EL (cell line): Measurements from ENCODE around the gene APOL4.
"Not testable (repeated sequence)": the region's sequence is repeated elsewhere in the genome, so short reads cannot be mapped to it uniquely, and the experiment has no call there.

ENCODE experiments used
- DNase-seq: peaks from one replicate; pipeline ENCODE4 v3.0.0-alpha.2; 2016

APOL4 gene

DNA sequence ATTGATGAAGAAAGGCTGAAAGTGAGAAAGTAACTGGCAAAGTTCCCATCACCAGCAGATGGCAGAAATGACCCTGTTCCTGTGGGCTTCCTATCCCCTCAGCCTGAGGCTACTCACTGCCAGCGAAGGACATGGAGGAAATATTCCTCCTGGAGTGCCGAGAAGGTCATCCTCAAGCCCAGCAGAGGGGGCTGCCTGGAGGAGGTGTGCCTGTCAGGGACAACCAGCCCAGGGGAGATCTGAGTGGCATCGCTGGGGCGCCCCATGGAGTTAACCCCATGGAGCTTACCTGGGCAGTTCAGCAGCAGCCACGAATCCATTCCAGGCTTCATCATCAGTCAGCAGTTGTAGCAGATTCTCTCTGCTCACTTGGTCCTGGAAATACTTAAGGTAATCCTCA lies 29.4 kb upstream of the APOL4 start:
- not testable (repeated sequence) for DNase-seq

DNA sequence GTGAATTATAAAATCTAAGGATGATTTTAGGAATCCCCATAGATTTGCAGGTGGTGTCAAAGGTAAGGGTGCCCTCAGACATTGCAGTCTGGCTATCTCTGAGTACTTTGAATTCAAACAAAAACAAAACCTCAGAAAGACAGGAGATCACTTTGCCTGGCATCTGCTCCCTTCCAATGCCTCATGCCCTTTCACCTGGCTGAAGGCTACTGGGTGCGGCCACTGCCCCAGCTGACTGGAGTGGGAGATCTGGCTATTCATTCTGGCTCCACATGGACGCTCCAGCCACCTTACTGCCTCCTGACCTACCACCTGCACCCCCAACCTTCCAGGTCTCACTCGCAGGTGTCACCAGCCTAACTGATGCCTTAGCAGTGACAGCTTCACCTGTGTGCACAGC lies 28.0 kb upstream of the APOL4 start:
- not testable (repeated sequence) for DNase-seq

DNA sequence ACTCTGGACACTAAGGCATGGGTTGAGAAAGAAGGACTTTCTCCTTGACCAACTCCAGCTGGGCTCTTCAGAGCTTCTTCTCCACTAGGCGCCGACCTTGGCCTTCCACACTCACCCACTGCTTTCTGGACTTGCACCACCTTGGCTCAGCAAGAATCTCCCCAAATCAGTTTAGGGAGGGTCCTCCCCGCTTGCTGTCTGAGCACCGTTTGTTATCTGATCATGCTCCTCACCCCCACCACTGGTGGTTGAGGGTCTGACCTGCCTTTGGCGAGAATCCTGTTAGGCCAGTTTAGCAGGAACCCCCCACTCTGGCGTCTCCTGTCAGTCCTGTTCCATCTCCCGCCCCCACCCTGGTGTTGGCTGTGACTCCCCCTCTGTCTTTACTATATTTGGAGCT lies 27.3 kb upstream of the APOL4 start:
- DNase-seq: no peak

DNA sequence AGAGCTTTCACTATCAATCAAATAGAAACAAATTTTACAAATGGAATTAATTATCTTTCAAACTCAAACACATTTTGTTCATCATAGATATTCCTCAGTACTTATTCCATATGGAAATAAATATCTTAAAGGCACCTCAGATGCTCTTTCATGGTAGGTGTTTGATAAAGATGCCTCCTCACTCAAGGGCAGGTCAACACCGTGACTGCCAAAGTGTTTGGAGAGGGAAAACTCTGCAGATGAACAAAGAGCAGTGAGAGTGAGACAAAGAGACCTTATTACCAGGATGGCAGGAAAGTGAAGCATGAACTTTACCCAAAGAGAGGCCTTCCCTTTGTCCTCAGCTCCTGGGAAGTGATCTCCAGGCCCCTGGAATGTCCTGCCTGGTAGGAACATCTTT lies 26.8 kb upstream of the APOL4 start:
- not testable (repeated sequence) for DNase-seq

DNA sequence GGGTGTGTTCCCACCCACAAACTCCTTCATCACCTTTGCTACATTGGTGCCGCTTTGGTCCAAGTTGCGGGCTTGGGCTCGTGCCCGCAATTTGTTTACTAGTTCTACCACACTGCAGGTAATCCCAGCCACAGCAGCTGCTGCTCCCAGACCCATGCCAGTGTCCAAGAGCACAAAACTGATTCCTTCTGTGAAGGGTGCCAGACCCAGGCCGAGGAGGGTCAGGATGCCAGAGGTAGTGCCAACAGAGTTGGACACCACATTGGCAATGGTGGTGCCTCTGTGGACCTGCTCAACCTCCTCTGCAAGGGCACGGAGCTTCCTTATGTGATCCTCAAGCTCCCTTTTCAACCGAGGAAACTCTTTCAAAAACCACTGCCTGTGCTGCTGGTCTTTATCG lies 26.2 kb upstream of the APOL4 start:
- DNase-seq: no peak

DNA sequence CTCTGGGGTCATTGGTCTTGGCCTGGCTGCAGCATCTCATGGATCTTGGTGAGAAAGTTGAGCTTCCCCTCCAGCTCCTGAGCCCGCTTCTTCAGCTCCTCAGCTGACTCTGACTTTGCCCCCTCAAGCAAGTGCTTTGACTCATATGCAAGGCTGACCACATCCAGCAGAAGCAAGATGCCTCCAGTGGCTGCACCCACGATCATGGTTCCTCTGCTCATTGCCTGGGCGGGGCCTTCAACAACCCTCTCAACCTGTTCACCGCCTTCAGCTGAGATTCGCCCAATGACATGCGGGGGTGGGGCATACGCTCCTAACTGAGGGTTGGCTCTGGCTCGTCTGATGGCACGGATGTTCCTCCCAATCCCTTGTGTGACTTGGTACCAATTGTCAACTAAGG lies 25.8 kb upstream of the APOL4 start:
- no peak for DNase-seq

DNA sequence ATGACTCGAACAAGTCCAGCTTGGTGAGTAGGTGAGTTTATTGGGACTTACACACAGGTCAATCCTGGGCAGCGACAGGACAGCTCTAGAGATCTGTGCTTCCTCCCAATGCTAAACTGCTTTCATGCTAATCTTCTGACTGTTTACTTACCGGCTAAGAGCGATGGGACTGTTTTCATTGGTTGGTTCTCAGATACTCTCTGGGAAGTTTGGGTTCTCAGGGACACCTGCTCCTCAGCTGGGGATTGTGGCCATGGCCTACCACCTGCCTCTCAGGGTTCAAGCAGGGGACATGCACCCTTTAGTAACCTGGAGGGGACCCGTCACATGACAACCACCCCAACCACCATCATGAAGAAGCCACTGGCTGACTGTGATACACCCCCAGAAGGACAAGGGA lies 24.6 kb upstream of the APOL4 start:
- DNase-seq: no peak

DNA sequence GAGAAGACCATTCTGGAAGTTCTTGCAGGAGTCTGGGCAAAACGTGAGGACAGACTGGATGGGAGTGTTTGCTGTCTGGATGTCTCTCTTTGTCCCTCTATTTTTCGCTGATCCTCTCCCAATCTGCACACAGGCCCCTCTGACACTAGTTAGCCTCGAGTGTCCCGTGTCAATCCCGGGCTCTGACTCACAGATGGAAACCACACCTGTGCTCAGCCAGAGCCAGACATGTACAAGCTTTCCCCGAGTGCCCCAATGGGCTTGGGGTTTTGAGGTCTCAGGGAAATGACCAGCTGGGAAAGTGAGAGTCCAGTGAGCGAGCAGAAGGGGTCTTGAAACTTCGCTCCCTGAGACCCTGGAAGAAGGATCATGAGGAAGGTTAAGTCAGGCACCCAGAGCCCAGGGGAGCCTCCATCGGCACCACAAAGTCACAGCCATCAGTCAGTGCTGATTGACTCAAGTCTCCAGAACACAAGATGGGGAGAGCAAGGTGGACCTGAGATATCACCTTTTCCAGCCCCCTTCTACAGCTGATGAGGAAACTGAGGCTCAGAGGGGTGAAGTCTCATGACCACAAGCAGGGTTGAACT lies 23.8 kb upstream of the APOL4 start:
- DNase-seq: no peak

DNA sequence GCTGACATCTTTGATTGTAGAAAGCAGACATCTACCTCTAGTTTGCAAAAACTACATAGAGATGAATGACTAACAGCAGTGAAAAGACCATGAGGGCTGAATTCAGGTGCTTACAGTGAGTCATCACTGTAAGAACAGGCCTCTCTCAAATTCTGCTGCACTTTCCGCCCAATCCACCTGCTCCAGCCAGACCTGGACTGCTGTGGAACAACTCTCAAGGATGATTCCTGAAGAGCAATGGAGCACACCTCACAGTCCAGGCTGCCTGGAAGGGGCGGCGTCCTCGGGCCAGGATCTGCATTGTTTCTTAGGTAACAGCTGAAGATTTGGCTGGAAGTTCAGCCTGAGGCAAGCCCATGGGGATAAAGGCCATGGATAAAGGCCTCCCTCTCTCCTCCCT lies 22.6 kb upstream of the APOL4 start:
- DNase-seq: no peak

DNA sequence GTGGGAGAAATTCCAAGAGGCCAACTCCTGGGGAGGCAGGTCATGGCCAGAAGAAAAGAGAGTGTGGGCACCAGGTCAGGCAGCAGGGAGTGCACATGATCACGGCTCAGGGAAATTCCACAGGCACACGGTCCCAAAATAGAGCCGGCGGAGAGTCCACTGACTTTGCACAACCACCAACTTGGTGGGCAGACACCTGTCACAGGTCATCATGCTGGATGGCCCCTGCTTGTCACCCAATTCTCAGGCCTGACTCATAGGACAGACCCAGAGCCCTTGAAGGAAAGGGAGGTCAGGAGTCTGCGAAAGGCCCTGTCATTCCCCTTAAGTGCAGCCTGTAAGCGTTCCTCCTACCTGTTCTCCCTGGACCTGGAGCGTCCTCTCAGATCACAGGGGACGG lies 21.9 kb upstream of the APOL4 start:
- no peak for DNase-seq

DNA sequence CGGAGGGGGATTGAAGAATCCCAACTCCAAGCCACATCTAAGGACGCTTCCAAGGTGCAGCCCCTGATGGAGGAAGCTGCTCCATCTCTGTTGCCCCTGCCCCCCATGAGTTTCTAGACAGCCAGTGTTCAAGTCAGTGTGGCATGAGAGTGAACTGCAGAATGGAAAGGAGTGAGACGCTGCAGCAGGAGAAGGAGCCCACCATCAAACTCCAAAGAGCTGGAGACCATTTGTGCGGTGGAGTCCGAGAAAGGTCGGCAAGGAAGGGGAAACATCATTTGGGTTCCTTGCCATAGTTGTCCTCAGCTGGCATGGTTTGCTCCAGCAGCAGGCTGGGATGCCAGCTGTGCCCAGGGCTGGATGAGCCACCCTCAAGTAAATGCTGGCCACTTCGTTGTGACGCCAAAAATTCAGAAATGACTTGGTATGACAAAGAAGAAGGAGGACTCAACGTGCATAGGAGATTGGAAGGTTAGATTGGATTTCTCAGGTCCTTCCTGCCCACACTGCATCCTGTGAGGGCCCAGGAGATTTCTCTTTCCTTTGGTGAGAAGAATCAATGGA lies 21.4 kb upstream of the APOL4 start:
- no peak for DNase-seq

DNA sequence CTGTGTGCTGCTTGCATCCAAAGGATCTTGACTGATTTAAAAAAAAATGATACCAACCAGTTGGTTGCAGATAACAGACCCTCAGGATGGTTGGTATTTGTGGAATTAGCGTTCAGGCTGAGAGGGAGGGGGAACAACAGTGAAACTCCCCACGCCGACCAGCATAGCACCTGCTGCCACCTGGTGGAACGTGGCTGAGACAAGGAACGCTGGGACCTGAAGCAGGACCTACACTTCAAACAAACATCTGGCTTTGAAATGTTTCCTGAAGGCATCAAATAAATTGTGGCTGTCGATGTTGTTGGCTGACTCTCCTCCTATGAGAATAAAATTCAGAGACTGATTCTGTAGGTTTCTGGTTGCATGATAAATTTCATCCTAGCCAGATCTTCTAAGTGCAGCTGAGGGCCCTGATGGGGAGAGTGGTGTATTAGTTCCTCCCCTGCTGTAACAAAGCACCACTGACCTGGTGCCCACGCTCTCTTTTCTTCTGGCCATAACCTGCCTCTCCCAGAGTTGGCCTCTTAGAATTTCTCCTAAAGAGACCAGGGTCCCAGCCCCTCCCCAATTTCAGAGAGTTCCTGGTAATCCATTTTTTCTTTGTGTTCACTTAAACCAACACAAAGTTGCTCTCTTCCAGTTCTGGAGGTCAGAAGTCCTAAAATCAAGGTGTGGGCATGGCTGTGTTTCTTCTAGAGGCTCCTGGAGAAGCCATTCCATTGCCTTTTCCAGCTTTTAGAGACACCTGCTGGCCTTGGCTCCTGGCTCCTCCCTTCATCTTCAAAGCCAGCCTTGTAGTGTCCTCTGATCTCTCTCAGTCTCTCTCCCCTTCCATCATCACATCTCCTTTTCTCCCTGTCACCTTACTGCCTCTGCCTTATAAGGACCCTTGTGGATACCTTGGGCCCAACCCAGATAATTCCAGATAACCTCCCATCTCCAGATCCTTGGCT lies 20.5 kb upstream of the APOL4 start:
- no peak for DNase-seq

DNA sequence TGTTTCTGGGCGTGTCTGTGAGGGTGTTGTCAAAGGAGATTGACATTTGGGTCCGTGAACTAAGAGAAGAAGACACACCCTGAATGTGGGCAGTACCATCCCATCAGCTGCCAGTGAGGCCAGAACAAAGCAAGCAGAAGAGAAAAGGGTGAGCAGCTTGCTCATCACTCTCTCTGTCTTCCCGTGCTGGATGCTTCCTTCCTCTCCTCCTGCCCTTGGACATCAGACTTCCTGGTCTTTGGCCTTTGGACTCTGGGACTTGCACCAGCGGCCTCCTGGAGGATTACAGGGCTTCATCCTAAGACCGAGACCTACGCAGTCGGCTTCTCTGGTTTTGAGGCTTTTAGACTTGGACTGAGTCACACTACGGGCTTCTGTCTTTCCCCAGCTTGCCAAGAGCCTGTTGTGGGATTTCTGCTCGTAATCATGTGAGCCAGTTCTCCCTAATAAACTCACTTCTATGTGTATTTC lies 18.9 kb upstream of the APOL4 start:
- no peak for DNase-seq

DNA sequence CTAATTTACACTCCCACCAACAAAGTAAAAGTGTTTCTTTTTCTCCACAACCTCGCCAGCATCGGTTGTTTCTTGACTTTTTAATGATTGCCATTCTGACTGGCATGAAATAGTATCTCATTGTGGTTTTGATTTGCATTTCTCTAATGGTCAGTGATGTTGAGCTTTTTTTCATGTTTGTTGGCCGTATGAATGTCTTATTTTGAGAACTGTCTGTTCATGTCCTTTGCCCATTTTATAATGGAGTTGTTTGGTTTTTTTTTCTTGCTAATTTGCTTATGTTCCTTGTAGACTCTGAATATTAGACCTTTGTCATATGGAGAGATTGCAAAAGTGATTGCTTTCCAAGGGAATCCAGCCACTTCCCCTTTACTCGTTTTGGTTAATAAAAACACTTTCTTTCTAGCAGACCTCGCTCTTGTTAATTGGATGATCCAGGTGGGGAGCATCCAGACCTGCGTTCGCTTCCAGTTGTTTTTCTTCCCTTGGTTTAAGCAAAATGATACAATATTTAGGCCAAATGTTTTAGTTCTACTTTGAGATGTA lies 17.1 kb upstream of the APOL4 start:
- no peak for DNase-seq

DNA sequence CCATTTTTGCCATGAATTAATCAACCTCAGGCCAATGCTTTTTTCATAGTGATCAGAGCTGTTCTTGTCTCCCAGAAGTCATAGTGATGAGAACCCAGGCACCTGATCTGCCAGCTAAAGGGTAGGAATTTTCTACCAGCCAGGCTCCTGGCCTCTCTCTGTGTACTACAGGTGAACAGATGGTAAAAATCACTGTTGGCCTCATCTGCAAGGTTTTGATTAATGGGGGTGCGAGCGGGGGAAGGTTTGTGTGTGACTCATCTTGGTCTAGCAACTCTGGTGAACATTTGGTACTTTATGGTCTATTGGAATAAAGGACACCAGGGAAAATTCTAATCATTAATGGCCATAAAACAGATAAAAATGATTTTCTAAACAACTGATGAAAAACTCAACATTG lies 14.4 kb upstream of the APOL4 start:
- DNase-seq: no peak

DNA sequence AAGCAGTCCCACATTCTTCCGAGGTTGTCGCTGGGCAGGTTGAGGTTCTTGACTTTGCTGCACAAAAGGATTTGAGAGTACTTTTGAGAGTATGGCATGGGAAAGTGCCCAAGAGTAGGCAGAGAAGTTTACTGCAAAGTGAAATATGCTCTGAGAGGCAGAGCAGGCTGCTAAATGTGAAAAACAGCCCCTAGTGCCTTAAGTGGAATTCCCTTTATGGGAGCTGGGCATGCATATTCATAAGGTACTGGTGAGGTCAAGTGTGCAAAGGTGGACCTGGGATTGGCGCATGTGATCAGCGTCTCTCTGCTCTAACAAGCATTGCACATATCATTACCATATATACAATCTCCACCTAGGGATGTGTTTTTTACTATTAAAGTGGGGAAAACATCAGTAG lies 12.0 kb upstream of the APOL4 start:
- DNase-seq: no peak

DNA sequence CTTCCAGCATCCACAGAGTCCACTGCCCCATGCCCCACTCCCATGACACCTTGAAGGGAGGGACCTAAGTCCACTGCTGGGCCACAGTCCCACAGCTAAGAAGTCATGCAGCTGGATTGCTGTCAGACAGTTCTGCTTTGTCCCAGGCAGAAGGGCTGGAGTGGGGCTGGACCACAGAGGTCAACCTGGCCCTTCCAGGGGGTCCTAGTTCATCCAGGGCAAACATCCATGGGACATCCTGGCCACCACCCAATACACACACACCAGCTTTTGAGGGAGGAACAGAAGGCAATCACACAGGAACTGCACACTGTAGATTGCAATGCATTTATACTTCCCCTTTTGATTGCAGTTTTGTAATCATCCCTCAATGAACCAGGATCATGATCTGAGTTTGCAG lies 11.3 kb upstream of the APOL4 start:
- no peak for DNase-seq

DNA sequence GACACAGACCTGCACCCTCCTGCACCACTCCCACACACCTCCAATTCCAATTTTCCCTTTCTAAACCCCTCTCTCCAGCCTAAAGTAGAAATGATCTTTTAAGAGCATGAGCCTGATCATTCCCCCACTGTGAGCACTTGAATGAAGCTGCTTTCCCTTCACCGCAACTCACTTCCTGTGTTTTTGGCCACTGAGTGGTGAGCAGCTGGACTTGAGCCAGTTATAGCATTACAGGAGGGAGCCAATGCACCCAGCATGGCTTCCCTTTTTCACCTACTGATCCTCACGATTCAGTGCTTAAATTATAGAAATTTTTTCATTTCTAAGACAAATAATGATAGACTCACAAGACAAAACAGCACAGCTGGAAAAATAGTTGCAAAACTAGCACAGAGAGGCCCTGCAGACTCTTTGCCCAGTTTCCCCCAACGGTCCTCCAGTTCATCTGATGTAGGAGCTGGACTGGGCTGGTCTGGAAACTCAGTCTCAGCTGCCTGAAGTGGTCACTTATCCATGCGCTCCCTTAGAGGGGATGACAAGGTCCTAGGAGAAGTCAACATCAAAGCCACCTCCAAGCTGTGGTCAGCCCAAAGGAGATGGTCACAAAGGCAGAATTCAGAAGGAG lies 9.7 kb upstream of the APOL4 start:
- DNase-seq: peak; percentile 41

DNA sequence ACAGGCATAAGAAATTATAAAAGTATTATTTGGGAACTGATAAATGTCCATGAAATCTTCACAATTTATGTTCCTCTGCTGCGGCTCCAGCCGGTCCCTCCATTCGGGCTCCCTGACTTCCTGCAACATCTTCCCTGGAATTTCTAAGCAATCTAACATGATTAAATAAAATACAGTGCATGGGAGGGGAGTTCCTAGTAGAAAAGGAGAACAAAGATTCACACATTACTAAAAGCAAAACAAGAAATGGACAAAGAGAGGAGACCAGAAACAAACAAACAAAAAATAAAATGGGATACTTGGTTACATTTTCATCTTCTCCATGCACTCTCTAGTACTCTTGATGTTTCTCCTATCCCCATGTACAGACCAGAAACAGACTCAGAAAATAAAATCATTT lies 8.6 kb upstream of the APOL4 start:
- DNase-seq: no peak

DNA sequence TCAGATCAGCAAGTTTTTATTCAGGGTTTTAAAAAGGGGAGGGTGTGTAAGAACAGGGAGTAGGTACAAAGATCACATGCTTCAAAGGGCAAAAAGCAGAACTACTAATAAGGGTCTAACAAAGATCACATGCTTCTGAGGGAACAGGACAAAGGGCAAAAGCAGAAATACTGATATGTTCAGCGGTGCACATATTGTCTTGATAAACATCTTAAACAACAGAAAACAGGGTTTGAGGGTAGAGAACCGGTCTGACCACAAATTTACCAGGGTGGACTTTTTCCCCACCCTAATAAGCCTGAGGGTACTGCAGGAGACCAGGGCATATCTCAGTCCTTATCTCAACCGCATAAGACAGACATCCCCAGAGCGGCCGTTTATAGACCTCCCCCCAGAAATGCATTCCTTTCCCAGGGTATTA lies 7.9 kb upstream of the APOL4 start:
- not testable (repeated sequence) for DNase-seq

DNA sequence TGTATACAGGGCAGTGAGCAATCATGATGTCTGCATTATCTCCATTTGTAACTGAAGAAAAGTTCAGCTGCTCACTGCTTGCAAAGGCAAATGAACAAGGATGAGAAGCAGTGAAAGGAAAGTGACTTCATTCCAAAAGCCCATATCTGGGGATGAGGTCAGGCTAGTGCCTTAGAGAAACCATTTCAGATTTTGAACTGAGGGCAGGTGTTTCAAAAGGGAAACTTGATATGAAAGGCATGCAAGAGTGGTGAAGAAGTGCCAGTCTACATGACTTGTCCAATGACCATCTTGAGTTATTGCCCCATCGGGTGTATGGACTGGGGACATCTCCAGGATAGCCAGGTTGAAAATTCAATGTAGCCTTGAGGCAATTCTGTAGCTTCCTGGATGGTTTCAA lies 7.3 kb upstream of the APOL4 start:
- no peak for DNase-seq

DNA sequence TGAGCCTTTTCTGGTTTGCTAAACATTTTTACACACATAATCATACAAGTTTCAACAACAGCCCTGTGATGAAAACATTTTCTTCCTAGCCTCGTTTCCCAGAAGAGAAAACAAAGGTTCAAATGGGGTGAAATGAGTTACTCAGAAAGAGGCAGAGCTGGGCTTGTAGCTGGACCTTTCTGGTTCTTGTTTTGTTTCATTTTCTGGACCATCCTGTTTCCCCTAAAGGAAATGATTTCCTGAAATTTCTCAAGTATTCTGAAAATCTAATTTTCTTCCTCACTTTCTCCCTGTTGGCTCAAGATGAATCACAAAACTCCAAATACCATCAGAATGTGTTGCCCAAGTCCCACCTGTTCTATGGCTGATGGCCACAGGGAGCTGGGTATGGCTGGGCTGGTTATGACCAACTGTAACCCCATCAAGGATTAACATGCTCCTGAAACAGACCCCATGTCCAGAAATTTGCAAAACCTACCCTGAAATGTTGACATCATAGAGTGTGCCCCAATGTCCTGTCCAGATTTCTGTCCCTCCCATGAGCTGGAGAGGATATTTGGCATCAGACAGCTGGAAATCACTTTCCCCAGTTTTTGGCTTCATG lies 6.7 kb upstream of the APOL4 start:
- DNase-seq: no peak

DNA sequence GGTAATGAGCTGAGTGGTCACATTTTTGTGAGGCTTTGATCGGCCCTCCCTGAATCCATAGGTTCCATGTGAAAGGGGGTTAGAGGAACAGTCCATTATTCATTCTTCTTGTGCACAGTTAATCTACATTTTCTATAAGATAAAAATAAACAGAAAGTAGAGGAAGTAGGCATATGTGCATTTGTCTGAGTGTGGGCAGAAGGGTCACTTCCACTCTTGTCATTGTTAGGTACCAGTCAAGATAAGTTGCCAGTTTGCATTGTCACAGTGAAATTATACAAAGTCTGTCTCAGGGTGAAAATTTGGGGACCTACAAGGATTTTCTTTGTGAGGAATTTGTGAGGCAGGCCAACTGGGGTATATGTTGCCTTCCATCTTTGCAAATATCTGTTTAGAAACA lies 4.6 kb upstream of the APOL4 start:
- no peak for DNase-seq
